Peyer's patch (tissue), 4 donors: ENCODE results near the gene CAPN7. TPM values are rescaled to one million over a fixed set of nuclear protein-coding genes. Genes with fewer than 3 reads are reported as not detected.
"Not testable (repeated sequence)": the region's sequence is repeated elsewhere in the genome, so short reads cannot be mapped to it uniquely, and the experiment has no call there.

Experiments used
- DNase-seq, 3 donors: peaks; one replicate each; pipeline ENCODE4 v3.0.0-alpha.2; 2017 to 2019
- H3K27ac ChIP-seq, 4 donors: fragments of 200-600 bp; sonication (generic); one replicate each; pipeline ENCODE4 v1.5.1; 2016 to 2019
- H3K27me3 ChIP-seq, 2 donors: fragments of 200-600 bp; sonication (generic); one replicate each; pipeline ENCODE4 v1.5.1; 2019
- H3K36me3 ChIP-seq, 3 donors: fragments of 200-600 bp; sonication (generic); one replicate each; pipeline ENCODE4 v1.5.1; 2016 to 2019
- H3K4me1 ChIP-seq, 4 donors: fragments of 200-600 bp; sonication (generic); one replicate each; pipeline ENCODE4 v1.5.1; 2016 to 2019
- H3K4me3 ChIP-seq, 4 donors: fragments of 200-600 bp; sonication (generic); 1 replicate in 3 of 4; 2 replicates in 1 of 4; pipeline ENCODE4 v1.5.1; 2016 to 2019; ENCODE audit warnings: mild to moderate bottlenecking in 1 of 4
- H3K9me3 ChIP-seq, 4 donors: fragments of 200-600 bp; sonication (generic); one replicate each; pipeline ENCODE4 v1.5.1; 2016 to 2019; ENCODE audit warnings: mild to moderate bottlenecking in 1 of 4
- POLR2A ChIP-seq, 2 donors: fragments of 450-650 bp; IDR thresholded peaks; one replicate each; pipeline ENCODE4 v1.5.1; 2017; ENCODE audit warnings: antibody characterized with exemption in 2 of 2, mild to moderate bottlenecking in 2 of 2, moderate library complexity in 2 of 2
- total RNA-seq, 4 donors: library from RNA; depleted of rRNA; stranded (reverse); fragments of >200 nt; gene quantifications; one replicate each; pipeline ENCODE4 v1.1.0, GENCODE V29; 2016
- TF ChIP-seq, protein P1 (sequence below), 6 experiments: fragments of 450-650 bp in 4 of 6; fragments of 200-600 bp in 2 of 6; sonication (generic) in 1 of 6; IDR thresholded peaks; one replicate each; pipeline ENCODE4 v1.5.1; 2017 to 2019; ENCODE audit warnings: antibody characterized with exemption in 6 of 6, mild to moderate bottlenecking in 3 of 6, moderate library complexity in 1 of 6

Gene CAPN7
- total RNA-seq, 4 donors from 2014 or later, result 50.3 to 115 (median 69.3) TPM

GRCh38 chr3:15180042-15180611, 25.9 kb upstream of the CAPN7 start:
- no peaks in the 10 kb centered on the region for H3K9me3 ChIP-seq
- no peaks in the 10 kb centered on the region for H3K27me3 ChIP-seq
- H3K4me1 ChIP-seq, result no peaks in the 10 kb centered on the region
- H3K4me3 ChIP-seq, result no peak overlapping the region
- no peak for DNase-seq
- no peak overlapping the region for H3K27ac ChIP-seq
- no peaks in the 10 kb centered on the region for H3K36me3 ChIP-seq
- TF ChIP-seq POLR2A (IDR thresholded peaks at IDR 0.05), result no peak
- TF ChIP-seq, protein P1, sequence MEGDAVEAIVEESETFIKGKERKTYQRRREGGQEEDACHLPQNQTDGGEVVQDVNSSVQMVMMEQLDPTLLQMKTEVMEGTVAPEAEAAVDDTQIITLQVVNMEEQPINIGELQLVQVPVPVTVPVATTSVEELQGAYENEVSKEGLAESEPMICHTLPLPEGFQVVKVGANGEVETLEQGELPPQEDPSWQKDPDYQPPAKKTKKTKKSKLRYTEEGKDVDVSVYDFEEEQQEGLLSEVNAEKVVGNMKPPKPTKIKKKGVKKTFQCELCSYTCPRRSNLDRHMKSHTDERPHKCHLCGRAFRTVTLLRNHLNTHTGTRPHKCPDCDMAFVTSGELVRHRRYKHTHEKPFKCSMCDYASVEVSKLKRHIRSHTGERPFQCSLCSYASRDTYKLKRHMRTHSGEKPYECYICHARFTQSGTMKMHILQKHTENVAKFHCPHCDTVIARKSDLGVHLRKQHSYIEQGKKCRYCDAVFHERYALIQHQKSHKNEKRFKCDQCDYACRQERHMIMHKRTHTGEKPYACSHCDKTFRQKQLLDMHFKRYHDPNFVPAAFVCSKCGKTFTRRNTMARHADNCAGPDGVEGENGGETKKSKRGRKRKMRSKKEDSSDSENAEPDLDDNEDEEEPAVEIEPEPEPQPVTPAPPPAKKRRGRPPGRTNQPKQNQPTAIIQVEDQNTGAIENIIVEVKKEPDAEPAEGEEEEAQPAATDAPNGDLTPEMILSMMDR (IDR thresholded peaks at IDR 0.05), result no peak

DNA sequence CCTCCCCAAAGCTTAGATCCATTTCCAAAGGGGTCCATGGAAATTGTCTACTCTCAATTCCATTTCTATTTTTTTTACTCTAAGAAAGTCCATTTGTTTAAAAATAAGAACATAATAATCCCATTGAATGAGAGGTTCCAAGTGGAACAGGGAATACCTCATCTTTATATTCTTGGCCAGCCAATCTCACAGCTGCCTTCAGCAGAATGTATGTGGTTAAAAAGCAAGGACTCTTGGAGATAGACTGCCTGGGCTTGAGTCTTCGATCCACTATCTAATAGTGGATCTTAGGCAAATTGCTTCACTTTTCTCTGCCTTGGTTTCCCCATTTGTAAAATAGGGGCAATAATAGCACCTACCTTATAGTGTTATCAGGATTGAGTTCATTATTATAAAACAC, 24.5 kb upstream of the CAPN7 start:
- Histone ChIP-seq H3K4me1 (no peaks in the 10 kb centered on the region), H3K27ac (no peak overlapping the region), H3K27me3 (no peaks in the 10 kb centered on the region), H3K4me3 (no peak overlapping the region), H3K36me3 (no peaks in the 10 kb centered on the region), H3K9me3 (no peaks in the 10 kb centered on the region)
- DNase-seq, result no peak
- TF ChIP-seq, protein P1 (IDR thresholded peaks at IDR 0.05), result no peak
- no peak for TF ChIP-seq POLR2A (IDR thresholded peaks at IDR 0.05)

DNA sequence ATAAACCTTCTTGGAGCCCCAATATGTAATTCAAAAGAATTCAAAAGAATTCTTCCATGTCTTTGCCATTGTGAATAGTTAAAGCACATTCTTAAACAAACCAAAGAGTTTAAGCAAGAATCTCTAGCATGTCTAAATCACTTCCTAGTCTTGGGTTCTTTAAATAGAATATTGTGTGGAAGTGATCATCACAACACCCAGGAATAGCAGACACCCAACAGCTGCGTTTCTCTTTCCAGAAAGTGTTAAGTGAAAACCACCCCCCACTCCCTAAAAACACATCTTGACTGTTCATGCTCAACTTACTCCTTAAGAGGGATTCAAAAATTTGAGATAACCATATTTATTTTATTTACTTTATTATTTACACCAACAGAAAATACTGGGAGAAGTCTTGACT, 24.1 kb upstream of the CAPN7 start:
- TF ChIP-seq POLR2A (IDR thresholded peaks at IDR 0.05), result no peak
- TF ChIP-seq, protein P1 (IDR thresholded peaks at IDR 0.05), result no peak
- DNase-seq, result no peak
- no peaks in the 10 kb centered on the region for H3K36me3 ChIP-seq
- H3K27ac ChIP-seq, result no peak overlapping the region
- H3K4me1 ChIP-seq, result no peaks in the 10 kb centered on the region
- no peaks in the 10 kb centered on the region for H3K27me3 ChIP-seq
- H3K9me3 ChIP-seq, result no peaks in the 10 kb centered on the region
- H3K4me3 ChIP-seq, result no peak overlapping the region

DNA sequence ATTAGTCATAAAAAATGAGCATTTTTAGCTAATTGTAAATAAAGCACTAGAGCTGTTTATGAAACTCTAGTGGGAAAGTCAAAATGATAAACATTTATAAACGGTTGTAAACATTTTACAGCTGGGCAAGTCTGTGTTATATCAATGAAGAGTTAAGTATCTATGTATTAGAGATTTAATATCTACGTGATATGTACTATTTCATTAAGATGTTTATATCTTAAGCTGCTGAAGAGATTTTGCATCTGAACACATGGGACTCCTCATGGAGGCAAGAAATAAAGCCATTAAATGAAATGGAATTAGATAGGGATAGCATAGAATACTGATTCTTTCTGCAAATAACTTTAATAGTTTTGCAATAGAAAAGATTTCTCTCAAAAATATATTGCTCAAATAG, 23.0 kb upstream of the CAPN7 start:
- Histone ChIP-seq H3K27ac (no peak overlapping the region), H3K27me3 (no peaks in the 10 kb centered on the region), H3K4me3 (no peak overlapping the region), H3K9me3 (no peaks in the 10 kb centered on the region), H3K36me3 (no peaks in the 10 kb centered on the region), H3K4me1 (no peaks in the 10 kb centered on the region)
- no peak for TF ChIP-seq POLR2A (IDR thresholded peaks at IDR 0.05)
- TF ChIP-seq, protein P1 (IDR thresholded peaks at IDR 0.05), result no peak
- no peak for DNase-seq

- TF ChIP-seq, protein P1 (IDR thresholded peaks at IDR 0.05), result no peak
- H3K27ac ChIP-seq, result no peak overlapping the region
- no peaks in the 10 kb centered on the region for H3K9me3 ChIP-seq
- DNase-seq, result no peak
- H3K36me3 ChIP-seq, result no peaks in the 10 kb centered on the region
- no peaks in the 10 kb centered on the region for H3K4me1 ChIP-seq
- no peak overlapping the region for H3K4me3 ChIP-seq
- no peaks in the 10 kb centered on the region for H3K27me3 ChIP-seq
These were observed 20.6 kb upstream of the CAPN7 start for GRCh38 chr3:15185404-15185803.

GRCh38 chr3:15186101-15186476, 20.0 kb upstream of the CAPN7 start:
- no peak overlapping the region for H3K4me3 ChIP-seq
- H3K4me1 ChIP-seq, result no peaks in the 10 kb centered on the region
- H3K27ac ChIP-seq, result no peak overlapping the region
- H3K9me3 ChIP-seq, result no peaks in the 10 kb centered on the region
- H3K27me3 ChIP-seq, result no peaks in the 10 kb centered on the region
- TF ChIP-seq, protein P1 (IDR thresholded peaks at IDR 0.05), result no peak
- no peak for TF ChIP-seq POLR2A (IDR thresholded peaks at IDR 0.05)
- H3K36me3 ChIP-seq, result no peaks in the 10 kb centered on the region
- no peak for DNase-seq

DNA sequence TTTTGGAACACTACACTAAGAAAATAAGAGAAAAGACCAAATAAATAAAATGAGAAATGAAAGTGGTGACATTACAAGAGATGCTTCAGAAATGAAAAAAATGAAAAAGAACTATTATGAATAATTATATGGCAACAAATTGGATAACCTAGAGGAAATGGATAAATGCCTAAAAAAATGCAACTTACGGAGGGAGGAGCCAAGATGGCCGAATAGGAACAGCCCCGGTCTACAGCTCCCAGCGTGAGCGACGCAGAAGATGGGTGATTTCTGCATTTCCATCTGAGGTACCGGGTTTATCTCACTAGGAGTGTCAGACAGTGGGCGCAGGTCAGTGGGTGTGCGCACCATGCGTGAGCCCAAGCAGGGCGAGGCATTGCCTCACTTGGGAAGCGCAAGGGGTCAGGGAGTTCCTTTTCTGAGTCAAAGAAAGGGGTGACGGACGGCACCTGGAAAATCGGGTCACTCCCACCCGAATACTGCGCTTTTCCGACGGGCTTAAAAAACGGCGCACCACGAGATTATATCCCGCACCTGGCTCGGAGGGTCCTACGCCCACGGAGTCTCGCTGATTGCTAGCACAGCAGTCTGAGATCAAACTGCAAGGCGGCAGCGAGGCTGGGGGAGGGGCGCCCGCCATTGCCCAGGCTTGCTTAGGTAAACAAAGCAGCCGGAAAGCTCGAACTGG, 19.4 kb upstream of the CAPN7 start:
- H3K9me3 ChIP-seq, H3K27me3 ChIP-seq, H3K27ac ChIP-seq, DNase-seq, H3K4me3 ChIP-seq, H3K4me1 ChIP-seq, H3K36me3 ChIP-seq: not testable (repeated sequence)
